ENCODE measurements around the gene ALKBH1.
"Not testable (repeated sequence)": the region's sequence is repeated elsewhere in the genome, so short reads cannot be mapped to it uniquely, and the experiment has no call there.

ALKBH1 gene

DNA sequence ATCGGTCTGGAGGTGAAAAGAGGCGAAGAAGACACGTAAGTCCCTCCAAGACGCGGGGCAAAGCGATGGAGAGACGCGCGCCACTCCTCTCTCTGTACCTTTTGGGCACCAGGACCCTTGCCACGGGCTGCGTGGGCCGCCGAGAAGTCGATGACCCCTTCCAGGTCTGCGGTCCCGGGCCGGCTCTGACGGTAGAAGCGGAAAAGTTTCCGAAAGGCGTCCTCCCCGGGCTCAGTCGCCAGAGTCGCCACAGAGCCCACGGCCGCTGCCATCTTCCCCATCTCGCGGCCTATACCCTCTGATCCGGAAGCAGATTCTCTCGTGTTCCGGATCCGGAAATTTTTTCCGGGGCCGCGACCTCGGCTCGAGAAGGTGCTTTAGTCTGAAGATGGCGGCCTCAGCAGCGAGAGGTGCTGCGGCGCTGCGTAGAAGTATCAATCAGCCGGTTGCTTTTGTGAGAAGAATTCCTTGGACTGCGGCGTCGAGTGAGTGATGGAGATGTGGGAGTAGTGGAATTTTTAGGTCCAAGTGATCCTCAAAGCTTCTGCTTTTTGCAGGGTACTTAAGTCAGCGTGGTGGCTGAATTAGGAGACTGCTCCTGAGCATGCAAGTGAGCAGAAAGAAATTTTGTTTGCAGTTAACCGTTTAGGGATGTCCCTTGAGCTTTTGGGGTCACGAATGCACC is at the start of gene ALKBH1, which contains the start of gene SLIRP:
Gene ALKBH1 (minus strand): TSS at position 300 of the 685 bp plus-strand sequence. CDS start 19 bp downstream, at position 281.
Gene SLIRP (plus strand): TSS at position 380 of the 685 bp plus-strand sequence. CDS start 9 bp downstream, at position 389.
- Histone ChIP-seq H3K27me3 (ENCODE audit: control insufficient read depth in 1 of 2, insufficient read depth in 2 of 2, low read length in 2 of 2) (no peaks in the 10 kb centered on the region), H3K36me3 (ENCODE audit: insufficient read depth, low read length) (peaks cover 24% of the 10 kb centered on the region), H3K4me1 (ENCODE audit: insufficient read depth, low read length) (peaks cover 26% of the 10 kb centered on the region), H3K27ac (ENCODE audit: low read depth, low read length) (peak within 1 kb of the TSS; percentile 76), H3K9ac (ENCODE audit: low read length) (peak within 1 kb of the TSS; percentile 75), H3K9me3 (ENCODE audit: low read length) (no peaks in the 10 kb centered on the region), H3K4me3 (ENCODE audit: low read depth in 1 of 2, low read length in 2 of 2) (peak within 1 kb of the TSS; percentile 93 to 94)

DNA sequence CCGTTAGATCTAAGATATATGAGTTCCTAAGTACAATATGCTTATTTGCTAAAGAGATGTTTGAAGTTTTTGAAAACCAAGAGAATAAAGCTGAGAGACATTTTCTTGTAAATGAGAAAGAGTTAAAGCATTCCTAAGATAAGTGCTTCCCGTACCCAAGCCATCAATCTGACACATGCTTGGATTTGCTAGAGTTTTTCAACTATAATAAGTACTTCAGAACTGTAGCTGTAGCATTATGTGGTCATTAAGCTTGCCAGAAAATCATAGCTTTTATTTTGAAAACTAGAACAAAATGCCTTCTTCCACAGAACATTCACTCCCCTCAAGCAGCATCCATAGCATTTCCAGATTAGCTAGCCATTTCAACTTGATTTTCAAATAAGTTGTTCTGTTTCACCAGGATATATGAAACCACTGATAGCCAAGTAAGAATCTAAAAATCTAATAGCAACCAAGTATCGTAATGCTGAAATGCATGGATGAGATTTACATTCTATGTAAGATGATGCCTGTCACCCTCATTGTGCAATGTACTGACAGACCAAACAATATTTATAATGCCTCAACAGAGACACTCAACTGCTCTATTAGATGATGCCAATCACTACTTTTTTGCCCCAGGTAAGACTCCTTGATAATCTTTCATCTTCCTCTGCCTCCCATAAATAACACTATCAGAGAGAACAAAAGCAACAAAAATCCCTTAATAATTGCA is 45.1 kb upstream of the ALKBH1 start:
- Histone ChIP-seq H3K4me3 (ENCODE audit: low read depth in 1 of 2, low read length in 2 of 2) (no peak overlapping the region), H3K9me3 (ENCODE audit: low read length) (no peaks in the 10 kb centered on the region), H3K27ac (ENCODE audit: low read depth, low read length) (no peak overlapping the region), H3K36me3 (ENCODE audit: insufficient read depth, low read length) (peaks cover 31% of the 10 kb centered on the region), H3K4me1 (ENCODE audit: insufficient read depth, low read length) (peaks cover 7% of the 10 kb centered on the region), H3K9ac (ENCODE audit: low read length) (no peak overlapping the region), H3K27me3 (ENCODE audit: control insufficient read depth in 1 of 2, insufficient read depth in 2 of 2, low read length in 2 of 2) (no peaks in the 10 kb centered on the region)

- Histone ChIP-seq H3K27me3 (ENCODE audit: control insufficient read depth in 1 of 2, insufficient read depth in 2 of 2, low read length in 2 of 2) (no peaks in the 10 kb centered on the region), H3K4me3 (ENCODE audit: low read depth in 1 of 2, low read length in 2 of 2) (no peak overlapping the region), H3K36me3 (ENCODE audit: insufficient read depth, low read length) (peaks cover 31% of the 10 kb centered on the region), H3K9ac (ENCODE audit: low read length) (no peak overlapping the region), H3K9me3 (ENCODE audit: low read length) (no peaks in the 10 kb centered on the region), H3K4me1 (ENCODE audit: insufficient read depth, low read length) (peaks cover 2% of the 10 kb centered on the region), H3K27ac (ENCODE audit: low read depth, low read length) (no peak overlapping the region)
Observed at GRCh38 chr14:77752266-77752665, 44.4 kb upstream of the ALKBH1 start.

GRCh38 chr14:77747425-77747824 is 39.6 kb upstream of the ALKBH1 start:
- not testable (repeated sequence) for H3K9ac ChIP-seq (ENCODE audit: low read length); H3K4me1 ChIP-seq (ENCODE audit: insufficient read depth, low read length); H3K27ac ChIP-seq (ENCODE audit: low read depth, low read length); H3K9me3 ChIP-seq (ENCODE audit: low read length); H3K4me3 ChIP-seq (ENCODE audit: low read depth in 1 of 2, low read length in 2 of 2); H3K27me3 ChIP-seq (ENCODE audit: control insufficient read depth in 1 of 2, insufficient read depth in 2 of 2, low read length in 2 of 2)
- peaks cover 41% of the 10 kb centered on the region for H3K36me3 ChIP-seq (ENCODE audit: insufficient read depth, low read length)

DNA sequence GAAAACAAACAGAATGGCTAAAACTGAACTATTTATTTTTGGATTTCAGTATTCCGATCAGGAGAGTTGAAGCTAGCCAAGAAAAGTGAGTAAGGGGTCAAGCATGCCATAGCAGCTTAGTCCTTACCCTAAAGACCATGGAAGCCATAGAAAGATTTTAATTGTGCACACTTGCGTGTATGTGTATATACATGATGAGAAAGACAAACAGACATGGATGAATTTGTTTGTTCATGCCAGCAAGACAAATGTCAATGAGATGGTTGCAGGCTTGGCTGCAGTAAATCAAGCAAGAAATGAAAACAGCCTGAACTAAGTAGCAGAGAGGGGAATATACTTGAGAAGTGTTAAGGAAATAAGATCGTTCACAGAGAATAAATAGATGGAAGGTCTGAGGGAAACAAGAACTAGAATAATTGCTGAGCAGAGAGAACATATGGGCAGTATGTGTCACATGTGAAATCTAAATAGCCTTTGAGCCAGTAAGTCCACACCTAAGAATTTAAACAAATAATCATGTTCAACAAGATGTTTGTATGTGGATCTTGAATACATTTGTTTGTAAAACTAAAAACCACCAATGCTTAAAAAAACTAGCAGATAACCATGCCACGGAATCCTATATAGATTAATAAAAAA is 38.4 kb upstream of the ALKBH1 start:
- H3K4me1 ChIP-seq (ENCODE audit: insufficient read depth, low read length): no peaks in the 10 kb centered on the region
- no peaks in the 10 kb centered on the region for H3K9me3 ChIP-seq (ENCODE audit: low read length)
- no peak overlapping the region for H3K4me3 ChIP-seq (ENCODE audit: low read depth in 1 of 2, low read length in 2 of 2)
- no peak overlapping the region for H3K9ac ChIP-seq (ENCODE audit: low read length)
- H3K36me3 ChIP-seq (ENCODE audit: insufficient read depth, low read length): peaks cover 34% of the 10 kb centered on the region
- no peaks in the 10 kb centered on the region for H3K27me3 ChIP-seq (ENCODE audit: control insufficient read depth in 1 of 2, insufficient read depth in 2 of 2, low read length in 2 of 2)
- H3K27ac ChIP-seq (ENCODE audit: low read depth, low read length): no peak overlapping the region

- Histone ChIP-seq H3K4me3 (ENCODE audit: low read depth in 1 of 2, low read length in 2 of 2) (no peak overlapping the region), H3K9ac (ENCODE audit: low read length) (no peak overlapping the region), H3K36me3 (ENCODE audit: insufficient read depth, low read length) (peaks cover 37% of the 10 kb centered on the region), H3K27me3 (ENCODE audit: control insufficient read depth in 1 of 2, insufficient read depth in 2 of 2, low read length in 2 of 2) (no peaks in the 10 kb centered on the region), H3K27ac (ENCODE audit: low read depth, low read length) (no peak overlapping the region), H3K4me1 (ENCODE audit: insufficient read depth, low read length) (no peaks in the 10 kb centered on the region), H3K9me3 (ENCODE audit: low read length) (no peaks in the 10 kb centered on the region)
Observed at GRCh38 chr14:77741438-77741837, 33.6 kb upstream of the ALKBH1 start.

DNA sequence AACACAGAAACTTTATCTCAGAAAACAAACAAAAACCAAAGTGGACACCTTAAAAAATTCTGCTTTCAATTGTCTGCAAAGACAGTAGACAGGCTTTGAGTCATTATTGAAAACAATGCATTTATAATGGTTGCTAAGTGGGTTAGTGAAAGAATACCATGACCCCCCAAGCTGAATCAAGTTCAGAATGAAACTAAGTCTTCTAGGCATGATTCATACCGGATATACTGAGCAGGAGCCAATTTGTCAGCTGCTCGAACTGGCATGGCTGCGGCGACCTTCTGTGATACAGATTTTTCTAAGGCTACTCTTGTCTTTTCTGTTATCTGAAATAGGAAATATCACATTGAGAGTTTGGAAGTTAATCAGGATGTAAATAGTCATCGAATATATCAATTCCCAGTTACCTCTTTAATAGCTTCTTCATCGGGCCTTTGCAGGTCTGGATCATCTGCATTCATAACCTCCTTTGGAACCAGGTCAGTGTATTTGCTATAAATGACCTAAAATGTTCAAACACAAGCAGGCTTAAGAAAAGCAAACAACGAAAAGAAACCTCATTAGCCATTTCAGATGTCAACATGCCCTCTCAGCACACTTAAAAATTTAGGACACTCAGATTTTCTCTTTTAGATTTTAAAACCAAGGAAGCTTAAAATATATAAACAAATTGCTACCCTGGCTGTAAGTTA is 30.9 kb upstream of the ALKBH1 start:
- H3K36me3 ChIP-seq (ENCODE audit: insufficient read depth, low read length): peaks cover 54% of the 10 kb centered on the region
- H3K27me3 ChIP-seq (ENCODE audit: control insufficient read depth in 1 of 2, insufficient read depth in 2 of 2, low read length in 2 of 2): no peaks in the 10 kb centered on the region
- H3K9ac ChIP-seq (ENCODE audit: low read length): no peak overlapping the region
- H3K27ac ChIP-seq (ENCODE audit: low read depth, low read length): no peak overlapping the region
- no peaks in the 10 kb centered on the region for H3K4me1 ChIP-seq (ENCODE audit: insufficient read depth, low read length)
- no peaks in the 10 kb centered on the region for H3K9me3 ChIP-seq (ENCODE audit: low read length)
- no peak overlapping the region for H3K4me3 ChIP-seq (ENCODE audit: low read depth in 1 of 2, low read length in 2 of 2)

GRCh38 chr14:77730976-77731497 is 23.2 kb upstream of the ALKBH1 start:
- Histone ChIP-seq H3K9ac (ENCODE audit: low read length) (no peak overlapping the region), H3K36me3 (ENCODE audit: insufficient read depth, low read length) (peaks cover 72% of the 10 kb centered on the region), H3K9me3 (ENCODE audit: low read length) (no peaks in the 10 kb centered on the region), H3K27me3 (ENCODE audit: control insufficient read depth in 1 of 2, insufficient read depth in 2 of 2, low read length in 2 of 2) (no peaks in the 10 kb centered on the region), H3K4me1 (ENCODE audit: insufficient read depth, low read length) (no peaks in the 10 kb centered on the region), H3K27ac (ENCODE audit: low read depth, low read length) (no peak overlapping the region), H3K4me3 (ENCODE audit: low read depth in 1 of 2, low read length in 2 of 2) (no peak overlapping the region)

- H3K36me3 ChIP-seq (ENCODE audit: insufficient read depth, low read length): peaks cover 62% of the 10 kb centered on the region
- H3K4me3 ChIP-seq (ENCODE audit: low read depth in 1 of 2, low read length in 2 of 2): no peak overlapping the region
- no peak overlapping the region for H3K9ac ChIP-seq (ENCODE audit: low read length)
- no peaks in the 10 kb centered on the region for H3K9me3 ChIP-seq (ENCODE audit: low read length)
- H3K27ac ChIP-seq (ENCODE audit: low read depth, low read length): no peak overlapping the region
- H3K4me1 ChIP-seq (ENCODE audit: insufficient read depth, low read length): no peaks in the 10 kb centered on the region
- H3K27me3 ChIP-seq (ENCODE audit: control insufficient read depth in 1 of 2, insufficient read depth in 2 of 2, low read length in 2 of 2): no peaks in the 10 kb centered on the region
Observed at GRCh38 chr14:77722301-77722700, 14.5 kb upstream of the ALKBH1 start.

- Histone ChIP-seq H3K9ac (ENCODE audit: low read length) (no peak overlapping the region), H3K4me1 (ENCODE audit: insufficient read depth, low read length) (no peaks in the 10 kb centered on the region), H3K4me3 (ENCODE audit: low read depth in 1 of 2, low read length in 2 of 2) (no peak overlapping the region), H3K9me3 (ENCODE audit: low read length) (no peaks in the 10 kb centered on the region), H3K36me3 (ENCODE audit: insufficient read depth, low read length) (peaks cover 62% of the 10 kb centered on the region), H3K27ac (ENCODE audit: low read depth, low read length) (no peak overlapping the region), H3K27me3 (ENCODE audit: control insufficient read depth in 1 of 2, insufficient read depth in 2 of 2, low read length in 2 of 2) (no peaks in the 10 kb centered on the region)
Observed at GRCh38 chr14:77721437-77721836, 13.6 kb upstream of the ALKBH1 start.
